ENCODE data around the gene CEP135. TPM values are rescaled to one million over a fixed set of nuclear protein-coding genes. Genes with fewer than 3 reads are reported as not detected.
"Not testable (repeated sequence)": the region's sequence is repeated elsewhere in the genome, so short reads cannot be mapped to it uniquely, and the experiment has no call there.

Gene CEP135
- polyA plus RNA-seq, 1 donor (not counting 4 experiments of a cell fraction or from before 2014, with no cell fraction given), result 5.4 TPM

- Histone ChIP-seq H3K4me3 (ENCODE audit: control insufficient read depth in 2 of 3, extremely low read depth in 1 of 3, insufficient read depth in 2 of 3, low read depth in 1 of 3, low read length in 3 of 3) (no peak overlapping the region), H4K20me1 (ENCODE audit: control insufficient read depth, extremely low read depth, insufficient read depth, low read length) (no peaks in the 10 kb centered on the region), H3K27ac (ENCODE audit: control insufficient read depth, insufficient read depth, low read length) (no peak overlapping the region), H3K9ac (ENCODE audit: control insufficient read depth, extremely low read depth, insufficient read depth, low read length) (no peak overlapping the region), H3K9me3 (ENCODE audit: control insufficient read depth, low read depth, low read length) (no peaks in the 10 kb centered on the region), H3K36me3 (ENCODE audit: control insufficient read depth in 2 of 2, extremely low read depth in 1 of 2, insufficient read depth in 2 of 2, low read length in 2 of 2) (peaks cover 0 to 1% of the 10 kb centered on the region in 2 experiments), H3K79me2 (ENCODE audit: control insufficient read depth, insufficient read depth, low read length) (no peaks in the 10 kb centered on the region), H3K9me1 (ENCODE audit: control insufficient read depth, extremely low read depth, insufficient read depth, low read length) (no peaks in the 10 kb centered on the region), H3K4me2 (ENCODE audit: control insufficient read depth, extremely low read depth, insufficient read depth, low read depth, low read length) (no peak overlapping the region), H2AFZ (ENCODE audit: control insufficient read depth, low read length) (no peak overlapping the region), H3K27me3 (ENCODE audit: control insufficient read depth, extremely low read depth, insufficient read depth, low read length) (no peaks in the 10 kb centered on the region), H3K4me1 (ENCODE audit: control insufficient read depth, extremely low read depth, insufficient read depth, low read length) (no peaks in the 10 kb centered on the region)
- TF ChIP-seq CTCF (optimal IDR thresholded peaks at IDR 0.05 in 1 of 3, IDR thresholded peaks at IDR 0.05 in 1 of 3, conservative IDR thresholded peaks at IDR 0.05 in 1 of 3; ENCODE audit: extremely low read depth in 1 of 3, insufficient read depth in 2 of 3, low read length in 3 of 3), result no peak
- TF ChIP-seq EZH2 (IDR thresholded peaks at IDR 0.05; ENCODE audit: low read length), result no peak
- FAIRE-seq (no peak), DNase-seq (ENCODE audit: low read depth, low spot score) (no peak)
- dilution Hi-C loops (cut with MboI; ENCODE audit: extremely low pct_ligation_motif_present, low sequenced_read_pairs), result no loop called here
Observed at GRCh38 chr4:55965585-55965984, 16.8 kb downstream of the CEP135 start.

- H3K79me2 ChIP-seq (ENCODE audit: control insufficient read depth, insufficient read depth, low read length); H3K36me3 ChIP-seq (ENCODE audit: control insufficient read depth in 2 of 2, extremely low read depth in 1 of 2, insufficient read depth in 2 of 2, low read length in 2 of 2); DNase-seq (ENCODE audit: low read depth, low spot score); H3K4me2 ChIP-seq (ENCODE audit: control insufficient read depth, extremely low read depth, insufficient read depth, low read depth, low read length); H3K4me3 ChIP-seq (ENCODE audit: control insufficient read depth in 2 of 3, extremely low read depth in 1 of 3, insufficient read depth in 2 of 3, low read depth in 1 of 3, low read length in 3 of 3); H3K9ac ChIP-seq (ENCODE audit: control insufficient read depth, extremely low read depth, insufficient read depth, low read length); H3K4me1 ChIP-seq (ENCODE audit: control insufficient read depth, extremely low read depth, insufficient read depth, low read length); H3K9me3 ChIP-seq (ENCODE audit: control insufficient read depth, low read depth, low read length); H3K27me3 ChIP-seq (ENCODE audit: control insufficient read depth, extremely low read depth, insufficient read depth, low read length); H3K9me1 ChIP-seq (ENCODE audit: control insufficient read depth, extremely low read depth, insufficient read depth, low read length); H2AFZ ChIP-seq (ENCODE audit: control insufficient read depth, low read length); FAIRE-seq; H3K27ac ChIP-seq (ENCODE audit: control insufficient read depth, insufficient read depth, low read length); H4K20me1 ChIP-seq (ENCODE audit: control insufficient read depth, extremely low read depth, insufficient read depth, low read length); dilution Hi-C loops (cut with MboI; ENCODE audit: extremely low pct_ligation_motif_present, low sequenced_read_pairs): not testable (repeated sequence)
Observed at GRCh38 chr4:55966324-55966723, 17.6 kb downstream of the CEP135 start.

DNA sequence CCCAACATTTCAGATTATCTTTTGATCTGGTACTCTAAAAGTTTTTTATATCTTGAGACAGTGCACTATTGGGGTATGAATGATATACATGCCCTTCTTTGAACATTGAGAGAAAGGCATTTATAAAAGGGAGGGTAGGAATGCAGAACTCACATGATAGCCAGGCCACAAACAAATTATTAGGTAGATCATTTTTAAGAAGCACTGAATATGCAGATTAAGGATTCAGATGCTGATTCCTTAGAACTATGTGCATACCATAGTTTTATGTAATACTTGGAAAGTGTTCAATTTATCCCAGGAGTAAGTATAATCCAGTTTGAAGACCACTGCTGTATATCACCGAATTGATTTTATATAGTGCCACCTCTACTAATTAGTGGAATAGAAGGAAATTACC lies 18.6 kb downstream of the CEP135 start:
- Histone ChIP-seq H3K27me3 (ENCODE audit: control insufficient read depth, extremely low read depth, insufficient read depth, low read length) (no peaks in the 10 kb centered on the region), H3K79me2 (ENCODE audit: control insufficient read depth, insufficient read depth, low read length) (no peaks in the 10 kb centered on the region), H3K9me1 (ENCODE audit: control insufficient read depth, extremely low read depth, insufficient read depth, low read length) (no peaks in the 10 kb centered on the region), H3K36me3 (ENCODE audit: control insufficient read depth in 2 of 2, extremely low read depth in 1 of 2, insufficient read depth in 2 of 2, low read length in 2 of 2) (peaks cover 0 to 1% of the 10 kb centered on the region in 2 experiments), H3K27ac (ENCODE audit: control insufficient read depth, insufficient read depth, low read length) (no peak overlapping the region), H3K9ac (ENCODE audit: control insufficient read depth, extremely low read depth, insufficient read depth, low read length) (no peak overlapping the region), H3K4me3 (ENCODE audit: control insufficient read depth in 2 of 3, extremely low read depth in 1 of 3, insufficient read depth in 2 of 3, low read depth in 1 of 3, low read length in 3 of 3) (no peak overlapping the region), H3K9me3 (ENCODE audit: control insufficient read depth, low read depth, low read length) (no peaks in the 10 kb centered on the region), H4K20me1 (ENCODE audit: control insufficient read depth, extremely low read depth, insufficient read depth, low read length) (no peaks in the 10 kb centered on the region), H3K4me2 (ENCODE audit: control insufficient read depth, extremely low read depth, insufficient read depth, low read depth, low read length) (no peak overlapping the region), H3K4me1 (ENCODE audit: control insufficient read depth, extremely low read depth, insufficient read depth, low read length) (no peaks in the 10 kb centered on the region), H2AFZ (ENCODE audit: control insufficient read depth, low read length) (no peak overlapping the region)
- DNase-seq (ENCODE audit: low read depth, low spot score) (no peak), FAIRE-seq (no peak)
- TF ChIP-seq CTCF (optimal IDR thresholded peaks at IDR 0.05 in 1 of 3, IDR thresholded peaks at IDR 0.05 in 1 of 3, conservative IDR thresholded peaks at IDR 0.05 in 1 of 3; ENCODE audit: extremely low read depth in 1 of 3, insufficient read depth in 2 of 3, low read length in 3 of 3) (no peak), EZH2 (IDR thresholded peaks at IDR 0.05; ENCODE audit: low read length) (no peak)
- dilution Hi-C loops (cut with MboI; ENCODE audit: extremely low pct_ligation_motif_present, low sequenced_read_pairs), result no loop called here

Measured in keratinocyte (primary cell).